HFFc6 (cell line): ENCODE results near the gene ZNF490. TPM values are rescaled to one million over a fixed set of nuclear protein-coding genes. Genes with fewer than 3 reads are reported as not detected.
A peak's percentile ranks its signal among the peaks of the same experiment; 100 is the strongest.

Experiments
- DNase-seq: peaks from one replicate; pipeline ENCODE4 v3.0.0-alpha.2; 2018
- H3K27ac Mint-ChIP-seq: 2 replicates; pipeline ENCODE4 v1.8.0; 2020; ENCODE audit warnings: mild to moderate bottlenecking, mixed read lengths
- H3K27me3 Mint-ChIP-seq: 2 replicates; pipeline ENCODE4 v1.8.0; 2021; ENCODE audit warnings: mild to moderate bottlenecking, moderate library complexity, mixed read lengths; ENCODE audit not compliant: insufficient read depth
- H3K36me3 Mint-ChIP-seq: 2 replicates; pipeline ENCODE4 v1.8.0; 2021; ENCODE audit warnings: low read depth, mixed read lengths
- H3K4me1 Mint-ChIP-seq: 2 replicates; pipeline ENCODE4 v1.8.0; 2020; ENCODE audit warnings: low read depth, mixed read lengths
- H3K4me3 Mint-ChIP-seq: 2 replicates; pipeline ENCODE4 v1.8.0; 2020; ENCODE audit warnings: mild to moderate bottlenecking, moderate library complexity, mixed read lengths
- H3K9me3 Mint-ChIP-seq: 2 replicates; pipeline ENCODE4 v1.8.0; 2020; ENCODE audit warnings: mild to moderate bottlenecking, mixed read lengths
- CTCF ChIP-seq: fragments of 200-600 bp; sonication (generic); IDR thresholded peaks from 2 replicates; pipeline ENCODE4 v1.5.0; 2021; ENCODE audit warnings: antibody characterized with exemption, mild to moderate bottlenecking
- long read RNA-seq: library from polyadenylated mRNA; unstranded; transcript quantifications from one replicate; pipeline ENCODE4 v2.0.0, GENCODE V29; 2019
- total RNA-seq, 6 experiments: library from RNA; stranded (reverse); fragmentation: NEBNext Ultra II Directional; extraction: Animal tissue kit (Norgen Biotek cat#: 25700); gene quantifications; 2 replicates in 1 of 6; 3 replicates in 5 of 6; pipeline ENCODE4 v1.2.3, GENCODE V29; 2021

ZNF490 gene
- total RNA-seq = 1 to 10 TPM; 5.4 to 9.2 (median 7.8) TPM
- long read RNA-seq, full-length matches to known transcripts = 2 of 4 reads
- long read RNA-seq, partial matches to known transcripts = 0 of 4 reads
- long read RNA-seq, other reads (novel, unspliced or antisense) = 2 of 4 reads

- H3K27ac Mint-ChIP-seq = peak within 1 kb of the TSS; percentile 100
- peak; percentile 46 for TF ChIP-seq CTCF
- H3K9me3 Mint-ChIP-seq = 0 out of 2 replicates have a peak, but pooled peaks cover 4% of the 10 kb centered on the region
- peaks cover 18% of the 10 kb centered on the region for H3K4me1 Mint-ChIP-seq
- H3K27me3 Mint-ChIP-seq = no peaks in the 10 kb centered on the region; the same call in 1 of the 2 replicates
- peak; percentile 99 for DNase-seq
- peaks cover 18% of the 10 kb centered on the region for H3K36me3 Mint-ChIP-seq
- peak within 1 kb of the TSS; percentile 100 for H3K4me3 Mint-ChIP-seq
These were observed at the start of gene ZNF490, which contains the start of gene ZNF791 for GRCh38 chr19:12610540-12611360. TSS of gene ZNF490 (minus strand) at chr19:12610813. CDS start at chr19:12610680, 133 bp downstream. TSS of gene ZNF791 (plus strand) at chr19:12610920. CDS start at chr19:12611080, 160 bp downstream.

DNA sequence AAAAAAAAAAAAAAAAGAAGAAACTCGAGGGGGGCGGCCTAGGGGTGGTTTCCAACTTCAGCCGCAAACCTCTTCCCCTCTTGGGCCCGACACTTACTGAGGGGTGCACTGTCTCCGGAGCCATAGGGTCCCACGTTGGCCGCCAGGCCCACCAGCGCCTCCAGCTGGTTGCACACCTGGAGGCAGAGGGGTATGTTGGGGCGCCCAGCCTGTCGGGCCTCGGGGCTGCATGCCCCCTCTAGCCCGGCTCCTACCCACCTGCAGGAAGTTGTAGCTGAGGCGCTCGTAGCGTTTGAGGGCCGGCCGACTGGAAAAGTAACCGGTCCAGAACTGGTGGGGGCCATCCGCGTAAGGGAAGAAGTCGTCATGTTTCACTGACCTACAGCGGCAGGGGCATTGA lies 47.4 kb upstream of the ZNF490 start:
- no peaks in the 10 kb centered on the region for H3K4me1 Mint-ChIP-seq
- no peaks in the 10 kb centered on the region for H3K9me3 Mint-ChIP-seq
- 0 out of 2 replicates have a peak, but pooled peaks have one; percentile 10 for TF ChIP-seq CTCF
- no peak overlapping the region for H3K4me3 Mint-ChIP-seq
- DNase-seq = no peak
- peaks cover 23% of the 10 kb centered on the region for H3K36me3 Mint-ChIP-seq
- H3K27ac Mint-ChIP-seq = no peak overlapping the region
- H3K27me3 Mint-ChIP-seq = no peaks in the 10 kb centered on the region

GRCh38 chr19:12656899-12657571 lies 46.4 kb upstream of the ZNF490 start:
- no peaks in the 10 kb centered on the region for H3K9me3 Mint-ChIP-seq
- peaks cover 23% of the 10 kb centered on the region for H3K36me3 Mint-ChIP-seq
- no peak for TF ChIP-seq CTCF
- H3K27me3 Mint-ChIP-seq = no peaks in the 10 kb centered on the region
- H3K27ac Mint-ChIP-seq = no peak overlapping the region
- no peak for DNase-seq
- no peaks in the 10 kb centered on the region for H3K4me1 Mint-ChIP-seq
- no peak overlapping the region for H3K4me3 Mint-ChIP-seq

- Mint-ChIP-seq H3K27me3 (no peaks in the 10 kb centered on the region), H3K4me1 (no peaks in the 10 kb centered on the region), H3K9me3 (no peaks in the 10 kb centered on the region), H3K27ac (no peak overlapping the region), H3K4me3 (no peak overlapping the region), H3K36me3 (peaks cover 35% of the 10 kb centered on the region)
- no peak for TF ChIP-seq CTCF
- DNase-seq = no peak
These were observed 44.9 kb upstream of the ZNF490 start for GRCh38 chr19:12655546-12655945.

DNA sequence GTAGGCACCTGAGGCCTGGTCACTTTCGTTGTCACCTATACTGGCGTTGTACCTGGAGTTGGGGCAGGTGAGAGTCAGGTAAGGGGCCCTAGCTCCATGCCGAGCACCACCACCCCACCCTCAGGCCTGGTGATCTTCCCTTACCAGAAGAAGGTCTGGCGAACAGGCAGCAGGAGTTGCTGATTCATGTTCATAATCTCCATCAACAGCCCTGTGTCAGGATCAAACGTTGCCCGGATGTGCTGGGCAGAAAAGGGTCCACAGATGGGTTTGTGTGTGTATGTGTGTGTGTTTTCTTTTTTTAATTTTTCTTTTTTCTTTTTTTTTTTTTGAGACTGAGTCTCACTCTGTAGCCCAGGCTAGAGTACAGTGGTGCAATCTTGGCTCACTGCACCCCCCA lies 41.6 kb upstream of the ZNF490 start:
- Mint-ChIP-seq H3K4me3 (no peak overlapping the region), H3K27ac (no peak overlapping the region), H3K4me1 (no peaks in the 10 kb centered on the region), H3K27me3 (no peaks in the 10 kb centered on the region), H3K36me3 (peaks cover 35% of the 10 kb centered on the region), H3K9me3 (no peaks in the 10 kb centered on the region)
- DNase-seq = no peak
- TF ChIP-seq CTCF = no peak
